IMR-90 (cell line): ENCODE data around the gene PIGP. TPM values are rescaled to one million over a fixed set of nuclear protein-coding genes. Genes with fewer than 3 reads are reported as not detected.
A peak's percentile ranks its signal among the peaks of the same experiment; 100 is the strongest.

Experiments used
- ATAC-seq: fragments of 200-7000 bp; cut with Tn5 transposase; 2 replicates; pipeline ENCODE4 v1.9.1; 2020; ENCODE audit warnings: low read depth, mild to moderate bottlenecking, moderate library complexity
- BruUV-seq: library from RNA; stranded (reverse); fragments of 400-500 nt; replicated peaks from 2 replicates; lab custom pipeline; 2021; lab: Mats Ljungman, UMichigan
- CTCF ChIA-PET: fragments of 300-600 bp; formaldehyde crosslinking; extraction: SDS; loops from one replicate; lab custom pipeline; 2021; ENCODE audit warnings: antibody characterized with exemption; lab: Yijun Ruan, JAX
- POLR2A ChIA-PET: fragments of 300-600 bp; sonication (Branson Sonifier 250); formaldehyde crosslinking; loops from one replicate; lab custom pipeline; 2022; ENCODE audit warnings: antibody characterized with exemption; ENCODE audit not compliant: unreplicated experiment; lab: Charles Lee
- DNase-seq: peaks from one replicate; pipeline ENCODE4 v3.0.0; 2013
- H2AFZ ChIP-seq: replicated peaks from 2 replicates; pipeline ENCODE3; 2013; ENCODE audit warnings: low read length, mild to moderate bottlenecking; ENCODE audit not compliant: poor library complexity
- H2AK5ac ChIP-seq: 2 replicates; pipeline ENCODE4 v1.6.1; 2013; ENCODE audit warnings: low read depth, low read length, inconsistent platforms
- H2AK9ac ChIP-seq: replicated peaks from 2 replicates; pipeline ENCODE3; 2013; ENCODE audit warnings: mild to moderate bottlenecking, low read depth, low read length, moderate library complexity; ENCODE audit not compliant: poor library complexity
- H2BK120ac ChIP-seq: 2 replicates; pipeline ENCODE4 v1.6.1; 2013; ENCODE audit warnings: low read depth, low read length, inconsistent platforms
- H2BK15ac ChIP-seq: 3 replicates; pipeline ENCODE4 v1.6.1; 2013; ENCODE audit warnings: low read depth, low read length, inconsistent platforms
- H2BK20ac ChIP-seq: 2 replicates; pipeline ENCODE4 v1.6.1; 2013; ENCODE audit warnings: low read depth, mild to moderate bottlenecking, inconsistent platforms, low read length, moderate library complexity
- H2BK5ac ChIP-seq: 2 replicates; pipeline ENCODE4 v1.6.1; 2013; ENCODE audit warnings: mild to moderate bottlenecking, low read depth, low read length, inconsistent platforms; ENCODE audit not compliant: poor library complexity, severe bottlenecking
- H3K14ac ChIP-seq: replicated peaks from 2 replicates; pipeline ENCODE4 v1.6.1; 2013; ENCODE audit warnings: low read depth, low read length, inconsistent platforms
- H3K18ac ChIP-seq: 2 replicates; pipeline ENCODE4 v1.6.1; 2013; ENCODE audit warnings: low read depth, low read length, control low read depth
- H3K23ac ChIP-seq: 2 replicates; pipeline ENCODE4 v1.6.1; 2013; ENCODE audit warnings: low read depth, low read length, inconsistent platforms
- H3K27ac ChIP-seq: 2 replicates; pipeline ENCODE4 v1.5.1; 2013; ENCODE audit warnings: mild to moderate bottlenecking, control low read depth, low read length; ENCODE audit not compliant: insufficient read depth
- H3K27me3 ChIP-seq: 2 replicates; pipeline ENCODE4 v1.6.1; 2013; ENCODE audit warnings: low read length; ENCODE audit not compliant: control insufficient read depth, insufficient read depth
- H3K36me3 ChIP-seq: 2 replicates; pipeline ENCODE4 v1.6.1; 2013; ENCODE audit warnings: low read length, mixed read lengths; ENCODE audit not compliant: control insufficient read depth, insufficient read depth
- H3K4ac ChIP-seq: 2 replicates; pipeline ENCODE4 v1.6.1; 2013; ENCODE audit warnings: low read depth, low read length, inconsistent platforms
- H3K4me1 ChIP-seq: 2 replicates; pipeline ENCODE4 v1.6.1; 2013; ENCODE audit warnings: low read length, mixed read lengths; ENCODE audit not compliant: control insufficient read depth, insufficient read depth
- H3K4me2 ChIP-seq: 2 replicates; pipeline ENCODE4 v1.6.1; 2013; ENCODE audit warnings: low read depth, mild to moderate bottlenecking, control low read depth, low read length, moderate library complexity
- H3K4me3 ChIP-seq: 2 replicates; pipeline ENCODE4 v1.5.1; 2013; ENCODE audit warnings: low read depth, mild to moderate bottlenecking, control low read depth, low read length, moderate library complexity; ENCODE audit not compliant: insufficient read depth
- H3K56ac ChIP-seq: 2 replicates; pipeline ENCODE4 v1.6.1; 2013; ENCODE audit warnings: low read length, inconsistent platforms; ENCODE audit not compliant: insufficient read depth; ENCODE audit errors: extremely low read depth
- H3K79me1 ChIP-seq, 2 experiments: 2 replicates each; pipeline ENCODE4 v1.6.1; 2013; ENCODE audit warnings: low read length in 2 of 2, inconsistent platforms in 1 of 2, low read depth in 1 of 2
- H3K9ac ChIP-seq: 2 replicates; pipeline ENCODE4 v1.6.1; 2013; ENCODE audit warnings: low read depth, low read length, control low read depth
- H3K9me1 ChIP-seq: 2 replicates; pipeline ENCODE4 v1.6.1; 2013; ENCODE audit warnings: low read length, inconsistent platforms; ENCODE audit not compliant: insufficient read depth
- H3K9me3 ChIP-seq: 2 replicates; pipeline ENCODE4 v1.6.1; 2013; ENCODE audit warnings: low read length; ENCODE audit not compliant: control insufficient read depth, insufficient read depth
- H4K20me1 ChIP-seq: 2 replicates; pipeline ENCODE4 v1.6.1; 2013; ENCODE audit warnings: low read length, inconsistent platforms; ENCODE audit not compliant: insufficient read depth
- H4K5ac ChIP-seq: 2 replicates; pipeline ENCODE4 v1.6.1; 2013; ENCODE audit warnings: mild to moderate bottlenecking, low read depth, low read length, control low read depth
- H4K8ac ChIP-seq, 2 experiments: 2 replicates each; pipeline ENCODE4 v1.6.1; 2013; ENCODE audit warnings: low read depth in 2 of 2, low read length in 2 of 2, control low read depth in 1 of 2, inconsistent platforms in 1 of 2
- H4K91ac ChIP-seq: 2 replicates; pipeline ENCODE4 v1.6.1; 2013; ENCODE audit warnings: low read depth, low read length, inconsistent platforms; ENCODE audit not compliant: insufficient read depth
- BHLHE40 ChIP-seq: fragments of 150-350 bp; IDR thresholded peaks from 2 replicates; pipeline ENCODE4 v1.6.1; 2016; ENCODE audit warnings: mild to moderate bottlenecking, low read depth, low read length
- CEBPB ChIP-seq: IDR thresholded peaks from 2 replicates; pipeline ENCODE4 v1.6.1; 2012; ENCODE audit warnings: low read depth, low read length, improper control_type of control experiment
- CHD1 ChIP-seq: IDR thresholded peaks from 2 replicates; pipeline ENCODE4 v1.6.1; 2012; ENCODE audit warnings: low read depth, low read length, improper control_type of control experiment
- FOS ChIP-seq: fragments of 150-350 bp; IDR thresholded peaks from 2 replicates; pipeline ENCODE4 v1.6.1; 2016; ENCODE audit warnings: low read depth, low read length
- MAFK ChIP-seq: IDR thresholded peaks from 2 replicates; pipeline ENCODE4 v1.6.1; 2012; ENCODE audit warnings: low read depth, low read length, improper control_type of control experiment
- MAZ ChIP-seq: IDR thresholded peaks from 2 replicates; pipeline ENCODE4 v1.6.1; 2012; ENCODE audit warnings: low read depth, mild to moderate bottlenecking, low read length, improper control_type of control experiment, moderate library complexity, borderline replicate concordance
- MXI1 ChIP-seq: IDR thresholded peaks from 2 replicates; pipeline ENCODE4 v1.6.1; 2012; ENCODE audit warnings: low read depth, mild to moderate bottlenecking, low read length, moderate library complexity, borderline replicate concordance
- NFE2L2 ChIP-seq: fragments of 150-350 bp; IDR thresholded peaks from 2 replicates; pipeline ENCODE4 v1.6.1; 2016; ENCODE audit warnings: low read depth, mild to moderate bottlenecking, low read length
- POLR2A ChIP-seq: IDR thresholded peaks from 2 replicates; pipeline ENCODE4 v1.6.1; 2012; ENCODE audit warnings: mild to moderate bottlenecking, low read depth, low read length
- RAD21 ChIP-seq: IDR thresholded peaks from 2 replicates; pipeline ENCODE4 v1.6.1; 2012; ENCODE audit warnings: low read length, improper control_type of control experiment
- RCOR1 ChIP-seq: IDR thresholded peaks from 2 replicates; pipeline ENCODE4 v1.6.1; 2012; ENCODE audit warnings: mild to moderate bottlenecking, low read length, improper control_type of control experiment; ENCODE audit not compliant: insufficient replicate concordance
- RFX5 ChIP-seq: IDR thresholded peaks from 2 replicates; pipeline ENCODE4 v1.8.0; 2012; ENCODE audit warnings: low read depth, mild to moderate bottlenecking, low read length, moderate library complexity
- SMC3 ChIP-seq: fragments of 150-350 bp; IDR thresholded peaks from 2 replicates; pipeline ENCODE4 v1.6.1; 2016; ENCODE audit warnings: low read depth, mild to moderate bottlenecking, antibody characterized with exemption, low read length, moderate library complexity
- USF2 ChIP-seq: fragments of 150-350 bp; IDR thresholded peaks from 2 replicates; pipeline ENCODE4 v1.6.1; 2017; ENCODE audit warnings: mild to moderate bottlenecking, antibody characterized with exemption, low read length, low read depth
- WGBS, 2 experiments: methylation state at CpG; one replicate each; pipeline versions ENCODE4 v1.1.5 to v1.1.7; 2013; ENCODE audit warnings: missing lambda C conversion rate in 2 of 2; ENCODE audit not compliant: insufficient read length in 1 of 2; ENCODE audit errors: extremely low coverage in 2 of 2; 5-methylcytosine and 5-hydroxymethylcytosine counted together
- dilution Hi-C: fragments of 300-500 bp; cut with HindIII; formaldehyde crosslinking; loops from one replicate; pipeline ENCODE4 v1.14.3; 2018; ENCODE audit warnings: low sequenced_read_pairs; ENCODE audit not compliant: unreplicated experiment
- in situ Hi-C: fragments of 300-500 bp; cut with MboI; formaldehyde crosslinking; loops from 3 replicates; pipeline ENCODE4 v1.14.3; 2019; ENCODE audit warnings: low sequenced_read_pairs, inconsistent platforms, mixed read lengths
- intact Hi-C: fragments of 100-400 bp; cut with micrococcal nuclease; formaldehyde crosslinking; loops from 2 replicates; pipeline ENCODE4 v1.10.0; 2022
- polyA plus RNA-seq, 3 experiments: library from polyadenylated mRNA; depleted of rRNA; stranded (reverse); fragments of >200 nt; gene quantifications; 2 replicates each; pipeline ENCODE4 v1.2.3, GENCODE V29; 2012; ENCODE audit warnings: low replicate concordance in 1 of 3
- total RNA-seq: library from RNA; depleted of rRNA; stranded (reverse); fragments of >200 nt; gene quantifications from 2 replicates; pipeline ENCODE4 v1.2.3, GENCODE V29; 2012
- TF ChIP-seq, protein P1 (sequence below): conservative IDR thresholded peaks from 2 replicates; pipeline ENCODE4 v1.5.1; 2012; ENCODE audit warnings: mild to moderate bottlenecking, low read depth, low read length, improper control_type of control experiment
- TF ChIP-seq, protein P2 (sequence below): fragments of 150-350 bp; IDR thresholded peaks from 2 replicates; pipeline ENCODE4 v1.6.1; 2016; ENCODE audit warnings: low read depth, mild to moderate bottlenecking, low read length, moderate library complexity, borderline replicate concordance

Gene PIGP
- total and polyA plus RNA-seq, 2 of the 4 experiments (the other 2 are of a cell fraction), result 4.1 to 15.4 TPM

DNA sequence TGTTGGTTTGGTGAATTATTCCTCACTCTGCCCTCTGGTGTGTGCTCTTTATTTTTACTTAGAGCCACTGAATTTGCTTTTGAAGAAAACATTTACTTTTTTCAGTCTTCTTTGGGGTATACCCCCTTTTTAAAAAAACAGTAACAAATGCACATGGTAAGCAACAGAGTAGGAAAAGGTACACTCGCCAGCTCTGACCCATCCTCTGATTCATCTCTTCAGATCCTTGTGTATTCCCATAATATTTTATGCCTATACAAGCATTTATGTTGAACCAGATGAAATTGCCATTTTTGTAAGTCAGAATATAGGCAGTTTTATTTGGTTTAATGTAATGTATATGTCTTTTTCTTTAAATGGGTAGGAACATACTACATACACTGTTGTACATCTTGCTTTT, 28.5 kb upstream of the PIGP start:
- no peak overlapping the region for H4K5ac ChIP-seq
- H3K79me1 ChIP-seq, result peaks cover 31 to 57% of the 10 kb centered on the region in 2 experiments
- no peak overlapping the region for H3K9ac ChIP-seq
- no peak overlapping the region for H3K18ac ChIP-seq
- H3K4me2 ChIP-seq, result no peak overlapping the region
- no peaks in the 10 kb centered on the region for H3K9me3 ChIP-seq
- H2BK120ac ChIP-seq, result no peak overlapping the region
- H3K56ac ChIP-seq, result no peak overlapping the region
- H4K91ac ChIP-seq, result no peak overlapping the region
- intact Hi-C loops (no loop called here), dilution Hi-C loops (no loop called here), in situ Hi-C loops (no loop called here)
- H2BK5ac ChIP-seq, result no peak overlapping the region
- H3K27me3 ChIP-seq, result no peaks in the 10 kb centered on the region
- CTCF ChIA-PET, result interaction anchor here (0.7 kb wide), 1 partner anchor 76 kb away, joined by 3 read pairs; no protein-coding TSS in a partner anchor
- ATAC-seq, result peak; percentile 45; the same call in 1 of the 2 replicates
- peak; percentile 36 for DNase-seq
- H2BK15ac ChIP-seq, result no peak overlapping the region
- peaks cover 2% of the 10 kb centered on the region for H3K9me1 ChIP-seq
- POLR2A ChIA-PET, result no interaction called here
- no peak overlapping the region for H3K4ac ChIP-seq
- H3K23ac ChIP-seq, result no peak overlapping the region
- H3K4me3 ChIP-seq, result no peak overlapping the region
- no TSS peak for BruUV-seq
- WGBS, 2 experiments, result no CpG with 5 or more reads among the region's 1 CpG
- H2AK5ac ChIP-seq, result no peak overlapping the region
- H2AFZ ChIP-seq, result no peak overlapping the region
- H3K36me3 ChIP-seq, result peaks cover 21% of the 10 kb centered on the region
- peaks cover 4% of the 10 kb centered on the region for H3K4me1 ChIP-seq
- H2AK9ac ChIP-seq, result no peak overlapping the region
- H4K20me1 ChIP-seq, result peaks cover 11% of the 10 kb centered on the region; the same call in 1 of the 2 replicates
- no peak overlapping the region for H2BK20ac ChIP-seq
- TF ChIP-seq RFX5 (no peak), SMC3 (no peak), POLR2A (no peak), RCOR1 (no peak), CEBPB (no peak), USF2 (no peak), BHLHE40 (no peak), MAFK (no peak), CHD1 (no peak), RAD21 (no peak), MXI1 (no peak), MAZ (no peak), NFE2L2 (no peak), FOS (no peak)
- TF ChIP-seq, protein P1, sequence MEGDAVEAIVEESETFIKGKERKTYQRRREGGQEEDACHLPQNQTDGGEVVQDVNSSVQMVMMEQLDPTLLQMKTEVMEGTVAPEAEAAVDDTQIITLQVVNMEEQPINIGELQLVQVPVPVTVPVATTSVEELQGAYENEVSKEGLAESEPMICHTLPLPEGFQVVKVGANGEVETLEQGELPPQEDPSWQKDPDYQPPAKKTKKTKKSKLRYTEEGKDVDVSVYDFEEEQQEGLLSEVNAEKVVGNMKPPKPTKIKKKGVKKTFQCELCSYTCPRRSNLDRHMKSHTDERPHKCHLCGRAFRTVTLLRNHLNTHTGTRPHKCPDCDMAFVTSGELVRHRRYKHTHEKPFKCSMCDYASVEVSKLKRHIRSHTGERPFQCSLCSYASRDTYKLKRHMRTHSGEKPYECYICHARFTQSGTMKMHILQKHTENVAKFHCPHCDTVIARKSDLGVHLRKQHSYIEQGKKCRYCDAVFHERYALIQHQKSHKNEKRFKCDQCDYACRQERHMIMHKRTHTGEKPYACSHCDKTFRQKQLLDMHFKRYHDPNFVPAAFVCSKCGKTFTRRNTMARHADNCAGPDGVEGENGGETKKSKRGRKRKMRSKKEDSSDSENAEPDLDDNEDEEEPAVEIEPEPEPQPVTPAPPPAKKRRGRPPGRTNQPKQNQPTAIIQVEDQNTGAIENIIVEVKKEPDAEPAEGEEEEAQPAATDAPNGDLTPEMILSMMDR, result no peak
- TF ChIP-seq, protein P2, sequence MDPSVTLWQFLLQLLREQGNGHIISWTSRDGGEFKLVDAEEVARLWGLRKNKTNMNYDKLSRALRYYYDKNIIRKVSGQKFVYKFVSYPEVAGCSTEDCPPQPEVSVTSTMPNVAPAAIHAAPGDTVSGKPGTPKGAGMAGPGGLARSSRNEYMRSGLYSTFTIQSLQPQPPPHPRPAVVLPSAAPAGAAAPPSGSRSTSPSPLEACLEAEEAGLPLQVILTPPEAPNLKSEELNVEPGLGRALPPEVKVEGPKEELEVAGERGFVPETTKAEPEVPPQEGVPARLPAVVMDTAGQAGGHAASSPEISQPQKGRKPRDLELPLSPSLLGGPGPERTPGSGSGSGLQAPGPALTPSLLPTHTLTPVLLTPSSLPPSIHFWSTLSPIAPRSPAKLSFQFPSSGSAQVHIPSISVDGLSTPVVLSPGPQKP, result no peak
- no peak overlapping the region for H4K8ac ChIP-seq
- no peak overlapping the region for H3K27ac ChIP-seq
- no peak overlapping the region for H3K14ac ChIP-seq
